ENCODE data around the gene PPP1R14C. TPM values are rescaled to one million over a fixed set of nuclear protein-coding genes. Genes with fewer than 3 reads are reported as not detected.

Gene PPP1R14C
- total and polyA plus RNA-seq, 2 of the 13 experiments (the other 11 are each of a cell fraction or from before 2014, with no cell fraction given): not detected

- Histone ChIP-seq H3K36me3 (replicated peaks in 1 of 2; ENCODE audit: control insufficient read depth in 1 of 2, insufficient read depth in 2 of 2, low read length in 2 of 2) (no peaks in the 10 kb centered on the region), H3K4me2 (ENCODE audit: low read depth, low read length) (no peak overlapping the region), H2AFZ (ENCODE audit: low read length) (no peak overlapping the region), H3K27me3 (ENCODE audit: control insufficient read depth in 1 of 2, insufficient read depth in 2 of 2, low read length in 2 of 2) (peaks cover 2 to 14% of the 10 kb centered on the region in 2 experiments; a peak in 3 of 5 replicates), H3K9me3 (ENCODE audit: low read length) (no peaks in the 10 kb centered on the region), H4K20me1 (ENCODE audit: insufficient read depth, low read length) (no peaks in the 10 kb centered on the region), H3K4me3 (replicated peaks in 1 of 3; ENCODE audit: insufficient read depth in 1 of 3, low read depth in 2 of 3, low read length in 3 of 3) (no peak overlapping the region), H3K79me2 (ENCODE audit: insufficient read depth, low read length) (no peaks in the 10 kb centered on the region), H3K4me1 (ENCODE audit: insufficient read depth, low read length) (no peaks in the 10 kb centered on the region), H3K27ac (ENCODE audit: extremely low read length, insufficient read depth, low read length) (no peak overlapping the region), H3K9ac (ENCODE audit: insufficient read depth, low read depth, low read length) (no peak overlapping the region)
- no peak for FAIRE-seq
- no peak for ATAC-seq
- POLR2A ChIA-PET: no interaction called here
- in situ Hi-C loops (cut with HindIII; ENCODE audit: extremely low pct_ligation_motif_present, low pct_unique_long_range_greater_than_20kb): no loop called here
- CTCF ChIA-PET (ENCODE audit: low intra/inter-chr PET ratio, low total read pairs): no interaction called here
- no peak for TF ChIP-seq MIXL1 (CRISPR knock-in tag; IDR thresholded peaks at IDR 0.05)
- WGBS (ENCODE audit: low lambda C conversion rate): 11% methylated on average over 3 of the region's 3 CpGs
- intact Hi-C loops (cut with micrococcal nuclease; ENCODE audit: unreplicated experiment): no loop called here
- no peak for DNase-seq (ENCODE audit: low spot score)
- no TSS peak for BruUV-seq (replicated peaks)
These were observed 13.6 kb downstream of the PPP1R14C start for GRCh38 chr6:150156460-150156859.

- H3K36me3 ChIP-seq (replicated peaks in 1 of 2; ENCODE audit: control insufficient read depth in 1 of 2, insufficient read depth in 2 of 2, low read length in 2 of 2): no peaks in the 10 kb centered on the region
- CTCF ChIA-PET (ENCODE audit: low intra/inter-chr PET ratio, low total read pairs): no interaction called here
- ATAC-seq (no peak), DNase-seq (ENCODE audit: low spot score) (no peak), FAIRE-seq (no peak)
- no peaks in the 10 kb centered on the region for H3K4me1 ChIP-seq (ENCODE audit: insufficient read depth, low read length)
- H3K9me3 ChIP-seq (ENCODE audit: low read length): no peaks in the 10 kb centered on the region
- H3K4me3 ChIP-seq (replicated peaks in 1 of 3; ENCODE audit: insufficient read depth in 1 of 3, low read depth in 2 of 3, low read length in 3 of 3): no peak overlapping the region
- no peaks in the 10 kb centered on the region for H4K20me1 ChIP-seq (ENCODE audit: insufficient read depth, low read length)
- POLR2A ChIA-PET: no interaction called here
- 0% methylated on average over 1 of the region's 1 CpG for WGBS (ENCODE audit: low lambda C conversion rate)
- no peaks in the 10 kb centered on the region for H3K79me2 ChIP-seq (ENCODE audit: insufficient read depth, low read length)
- TF ChIP-seq TCF12 (IDR thresholded peaks at IDR 0.05) (no peak), TCF12 (CRISPR knock-in tag; IDR thresholded peaks at IDR 0.05) (no peak), ZNF44 (CRISPR knock-in tag; IDR thresholded peaks at IDR 0.05) (no peak), ZNF264 (CRISPR knock-in tag; IDR thresholded peaks at IDR 0.05) (no peak), ZFYVE20 (CRISPR knock-in tag; IDR thresholded peaks at IDR 0.05; ENCODE audit: borderline replicate concordance, low read depth) (no peak), ZSCAN21 (CRISPR knock-in tag; IDR thresholded peaks at IDR 0.05; ENCODE audit: borderline replicate concordance) (no peak), AHR (CRISPR knock-in tag; IDR thresholded peaks at IDR 0.05) (no peak), ZBTB21 (CRISPR knock-in tag; IDR thresholded peaks at IDR 0.05) (no peak), ZNF878 (CRISPR knock-in tag; IDR thresholded peaks at IDR 0.05) (no peak), KDM6A (CRISPR knock-in tag; IDR thresholded peaks at IDR 0.05; ENCODE audit: low read depth) (no peak), BHLHE40 (IDR thresholded peaks at IDR 0.05; ENCODE audit: low read length) (no peak), ZNF441 (CRISPR knock-in tag; IDR thresholded peaks at IDR 0.05; ENCODE audit: borderline replicate concordance) (no peak), U2AF2 (IDR thresholded peaks at IDR 0.05; ENCODE audit: low read depth, low read length) (no peak), ZNF260 (CRISPR knock-in tag; IDR thresholded peaks at IDR 0.05; ENCODE audit: borderline replicate concordance, low read depth) (no peak), TBX2 (CRISPR knock-in tag; IDR thresholded peaks at IDR 0.05; ENCODE audit: borderline replicate concordance) (no peak)
- TF ChIP-seq, protein P1, sequence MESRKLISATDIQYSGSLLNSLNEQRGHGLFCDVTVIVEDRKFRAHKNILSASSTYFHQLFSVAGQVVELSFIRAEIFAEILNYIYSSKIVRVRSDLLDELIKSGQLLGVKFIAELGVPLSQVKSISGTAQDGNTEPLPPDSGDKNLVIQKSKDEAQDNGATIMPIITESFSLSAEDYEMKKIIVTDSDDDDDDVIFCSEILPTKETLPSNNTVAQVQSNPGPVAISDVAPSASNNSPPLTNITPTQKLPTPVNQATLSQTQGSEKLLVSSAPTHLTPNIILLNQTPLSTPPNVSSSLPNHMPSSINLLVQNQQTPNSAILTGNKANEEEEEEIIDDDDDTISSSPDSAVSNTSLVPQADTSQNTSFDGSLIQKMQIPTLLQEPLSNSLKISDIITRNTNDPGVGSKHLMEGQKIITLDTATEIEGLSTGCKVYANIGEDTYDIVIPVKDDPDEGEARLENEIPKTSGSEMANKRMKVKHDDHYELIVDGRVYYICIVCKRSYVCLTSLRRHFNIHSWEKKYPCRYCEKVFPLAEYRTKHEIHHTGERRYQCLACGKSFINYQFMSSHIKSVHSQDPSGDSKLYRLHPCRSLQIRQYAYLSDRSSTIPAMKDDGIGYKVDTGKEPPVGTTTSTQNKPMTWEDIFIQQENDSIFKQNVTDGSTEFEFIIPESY (CRISPR knock-in tag; IDR thresholded peaks at IDR 0.05): no peak
- TF ChIP-seq, protein P2, sequence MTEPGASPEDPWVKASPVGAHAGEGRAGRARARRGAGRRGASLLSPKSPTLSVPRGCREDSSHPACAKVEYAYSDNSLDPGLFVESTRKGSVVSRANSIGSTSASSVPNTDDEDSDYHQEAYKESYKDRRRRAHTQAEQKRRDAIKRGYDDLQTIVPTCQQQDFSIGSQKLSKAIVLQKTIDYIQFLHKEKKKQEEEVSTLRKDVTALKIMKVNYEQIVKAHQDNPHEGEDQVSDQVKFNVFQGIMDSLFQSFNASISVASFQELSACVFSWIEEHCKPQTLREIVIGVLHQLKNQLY (CRISPR knock-in tag; IDR thresholded peaks at IDR 0.05): no peak
- H2AFZ ChIP-seq (ENCODE audit: low read length): no peak overlapping the region
- peaks cover 2 to 13% of the 10 kb centered on the region in 2 experiments; a peak in 3 of 5 replicates for H3K27me3 ChIP-seq (ENCODE audit: control insufficient read depth in 1 of 2, insufficient read depth in 2 of 2, low read length in 2 of 2)
- no peak overlapping the region for H3K27ac ChIP-seq (ENCODE audit: extremely low read length, insufficient read depth, low read length)
- in situ Hi-C loops (cut with HindIII; ENCODE audit: extremely low pct_ligation_motif_present, low pct_unique_long_range_greater_than_20kb) (no loop called here), intact Hi-C loops (cut with micrococcal nuclease; ENCODE audit: unreplicated experiment) (no loop called here)
- BruUV-seq (replicated peaks): no TSS peak
- no peak overlapping the region for H3K4me2 ChIP-seq (ENCODE audit: low read depth, low read length)
- H3K9ac ChIP-seq (ENCODE audit: insufficient read depth, low read depth, low read length): no peak overlapping the region
These were observed 14.2 kb downstream of the PPP1R14C start for GRCh38 chr6:150157081-150157480.

Data from HepG2 (cell line).